H4 (cell line): ENCODE data around the gene ORM1. TPM values are rescaled to one million over a fixed set of nuclear protein-coding genes. Genes with fewer than 3 reads are reported as not detected.
"Not testable (repeated sequence)": the region's sequence is repeated elsewhere in the genome, so short reads cannot be mapped to it uniquely, and the experiment has no call there.

Experiments used
- DNase-seq: peaks from one replicate; pipeline ENCODE4 v3.0.0-alpha.2; 2015; ENCODE audit warnings: low spot score
- total RNA-seq: library from RNA; depleted of rRNA; stranded (reverse); fragments of >200 nt; shearing (Covaris generic); gene quantifications from 2 replicates; pipeline ENCODE4 v1.2.3, GENCODE V29; 2014

ORM1 gene
- total RNA-seq, 1 experiment from 2014 or later = 0.33 TPM

- not testable (repeated sequence) for DNase-seq
Observed at GRCh38 chr9:114323849-114324248, 951 bp downstream of the ORM1 start.

- no peak for DNase-seq
Observed at GRCh38 chr9:114324492-114324891, 1.6 kb downstream of the ORM1 start.

- not testable (repeated sequence) for DNase-seq
Observed at GRCh38 chr9:114324965-114325364, 2.1 kb downstream of the ORM1 start.

GRCh38 chr9:114325684-114326254 is 2.9 kb downstream of the ORM1 start:
- DNase-seq = not testable (repeated sequence)

- DNase-seq = no peak
Observed at GRCh38 chr9:114327749-114328148, 4.9 kb downstream of the ORM1 start.

- not testable (repeated sequence) for DNase-seq
Observed at GRCh38 chr9:114328357-114328820, 5.5 kb downstream of the ORM1 start.

- DNase-seq = not testable (repeated sequence)
Observed at GRCh38 chr9:114328937-114329624, 6.2 kb downstream of the ORM1 start.

- not testable (repeated sequence) for DNase-seq
Observed at GRCh38 chr9:114329625-114330022, 6.7 kb downstream of the ORM1 start, which contains the start of gene ORM2. ORM2 (plus strand) TSS chr9:114329869; CDS start chr9:114329905, 36 bp downstream.

- no peak for DNase-seq
Observed at GRCh38 chr9:114330636-114331035, 7.7 kb downstream of the ORM1 start.

- not testable (repeated sequence) for DNase-seq
Observed at GRCh38 chr9:114331229-114332195, 8.6 kb downstream of the ORM1 start.

- DNase-seq = not testable (repeated sequence)
Observed at GRCh38 chr9:114332474-114333040, 9.7 kb downstream of the ORM1 start.

GRCh38 chr9:114333718-114334117 is 10.8 kb downstream of the ORM1 start:
- DNase-seq = not testable (repeated sequence)

- no peak for DNase-seq
Observed at GRCh38 chr9:114334490-114334889, 11.6 kb downstream of the ORM1 start.

- DNase-seq = no peak
Observed at GRCh38 chr9:114335745-114336144, 12.8 kb downstream of the ORM1 start.

- DNase-seq = no peak
Observed at GRCh38 chr9:114336157-114336556, 13.3 kb downstream of the ORM1 start.

GRCh38 chr9:114336699-114337395 is 13.9 kb downstream of the ORM1 start:
- no peak for DNase-seq

- no peak for DNase-seq
Observed at GRCh38 chr9:114338187-114338586, 15.3 kb downstream of the ORM1 start.

- DNase-seq = peak; percentile 35
Observed at GRCh38 chr9:114339130-114339908, 16.4 kb downstream of the ORM1 start.

GRCh38 chr9:114341152-114341830 is 18.4 kb downstream of the ORM1 start:
- DNase-seq = no peak

GRCh38 chr9:114341991-114342390 is 19.1 kb downstream of the ORM1 start:
- no peak for DNase-seq
